Measurements from ENCODE around the gene MYO3B. TPM values are rescaled to one million over a fixed set of nuclear protein-coding genes. Genes with fewer than 3 reads are reported as not detected.
"Not testable (repeated sequence)": the region's sequence is repeated elsewhere in the genome, so short reads cannot be mapped to it uniquely, and the experiment has no call there.

The MYO3B gene
- total and polyA plus RNA-seq, 2 donors from 2014 or later = 3.5 to 6.4 TPM

DNA sequence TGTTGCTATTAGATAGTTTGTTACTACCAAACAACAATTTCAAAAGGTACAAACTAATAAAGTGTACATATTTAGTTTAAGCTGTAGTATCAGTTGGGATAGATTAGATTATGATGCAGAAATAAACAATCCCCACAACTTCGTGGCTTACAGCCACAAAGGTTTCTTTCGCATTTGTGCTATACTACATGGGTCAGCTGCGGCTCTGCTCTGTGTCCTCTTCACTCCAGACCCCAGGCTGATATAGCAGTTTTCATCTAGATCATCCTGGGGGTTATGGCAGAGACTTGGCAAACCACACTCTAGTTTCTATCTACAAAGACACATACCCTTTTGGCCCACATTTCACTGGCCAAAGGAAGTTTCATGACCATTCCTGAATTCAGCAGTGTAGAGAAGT lies 429.2 kb downstream of the MYO3B start:
- intact Hi-C loops (cut with DNase I) = no loop called here
- no peaks in the 10 kb centered on the region for H3K27me3 ChIP-seq (ENCODE audit: control insufficient read depth, insufficient read depth, low read length)
- H3K9ac ChIP-seq (ENCODE audit: low read length in 3 of 3) = no peak overlapping the region
- TF ChIP-seq CTCF (IDR thresholded peaks at IDR 0.05; ENCODE audit: borderline replicate concordance, extremely low read depth, insufficient read depth) = no peak
- H3K4me1 ChIP-seq (ENCODE audit: control insufficient read depth in 2 of 3, insufficient read depth in 2 of 3, low read depth in 1 of 3, low read length in 3 of 3) = no peaks in the 10 kb centered on the region
- no peak overlapping the region for H3K27ac ChIP-seq (ENCODE audit: low read depth in 2 of 2, low read length in 2 of 2)
- DNase-seq = no peak
- H3K36me3 ChIP-seq (ENCODE audit: control insufficient read depth in 2 of 3, insufficient read depth in 3 of 3, low read length in 3 of 3) = no peaks in the 10 kb centered on the region
- FAIRE-seq = no peak
- no peaks in the 10 kb centered on the region for H3K9me3 ChIP-seq (ENCODE audit: control insufficient read depth in 2 of 3, insufficient read depth in 1 of 3, low read length in 3 of 3)
- no peak overlapping the region for H3K4me3 ChIP-seq (ENCODE audit: low read length in 3 of 3)

- Histone ChIP-seq H3K4me1 (ENCODE audit: control insufficient read depth in 2 of 3, insufficient read depth in 2 of 3, low read depth in 1 of 3, low read length in 3 of 3) (no peaks in the 10 kb centered on the region), H3K27me3 (ENCODE audit: control insufficient read depth, insufficient read depth, low read length) (no peaks in the 10 kb centered on the region), H3K36me3 (ENCODE audit: control insufficient read depth in 2 of 3, insufficient read depth in 3 of 3, low read length in 3 of 3) (no peaks in the 10 kb centered on the region), H3K9ac (ENCODE audit: low read length in 3 of 3) (no peak overlapping the region), H3K4me3 (ENCODE audit: low read length in 3 of 3) (no peak overlapping the region), H3K27ac (ENCODE audit: low read depth in 2 of 2, low read length in 2 of 2) (no peak overlapping the region), H3K9me3 (ENCODE audit: control insufficient read depth in 2 of 3, insufficient read depth in 1 of 3, low read length in 3 of 3) (no peaks in the 10 kb centered on the region)
- intact Hi-C loops (cut with DNase I) = no loop called here
- FAIRE-seq (no peak), DNase-seq (no peak)
- no peak for TF ChIP-seq CTCF (IDR thresholded peaks at IDR 0.05; ENCODE audit: borderline replicate concordance, extremely low read depth, insufficient read depth)
Measured at GRCh38 chr2:170610615-170611014, 432.7 kb downstream of the MYO3B start.

DNA sequence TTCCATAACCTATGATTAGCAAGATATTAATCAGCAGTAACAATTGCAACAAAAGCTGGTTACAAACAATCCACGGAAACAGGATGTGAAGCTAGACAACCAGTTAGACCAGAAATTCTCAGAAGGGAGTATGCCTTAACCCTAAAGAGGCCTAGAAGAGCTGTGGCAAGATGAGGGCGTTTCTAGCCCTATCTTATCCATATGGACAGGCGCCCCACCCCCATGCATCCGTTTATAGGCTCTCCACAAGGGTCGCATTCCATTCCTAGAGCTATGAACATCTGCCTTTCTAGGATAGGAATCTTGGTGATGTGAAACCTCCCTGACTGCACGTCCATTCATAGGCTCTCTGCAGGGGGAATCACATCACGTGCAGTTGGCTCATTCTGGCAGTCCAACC lies 441.0 kb downstream of the MYO3B start:
- H3K27me3 ChIP-seq (ENCODE audit: control insufficient read depth, insufficient read depth, low read length); FAIRE-seq; DNase-seq; H3K9me3 ChIP-seq (ENCODE audit: control insufficient read depth in 2 of 3, insufficient read depth in 1 of 3, low read length in 3 of 3); H3K4me3 ChIP-seq (ENCODE audit: low read length in 3 of 3); H3K36me3 ChIP-seq (ENCODE audit: control insufficient read depth in 2 of 3, insufficient read depth in 3 of 3, low read length in 3 of 3); H3K4me1 ChIP-seq (ENCODE audit: control insufficient read depth in 2 of 3, insufficient read depth in 2 of 3, low read depth in 1 of 3, low read length in 3 of 3); H3K27ac ChIP-seq (ENCODE audit: low read depth in 2 of 2, low read length in 2 of 2); intact Hi-C loops (cut with DNase I); H3K9ac ChIP-seq (ENCODE audit: low read length in 3 of 3): not testable (repeated sequence)

- FAIRE-seq; intact Hi-C loops (cut with DNase I): not testable (repeated sequence)
Measured at GRCh38 chr2:170635094-170635493, 457.1 kb downstream of the MYO3B start.

GRCh38 chr2:170639635-170640034 lies 461.7 kb downstream of the MYO3B start:
- intact Hi-C loops (cut with DNase I) = no loop called here
- no peak for TF ChIP-seq CTCF (IDR thresholded peaks at IDR 0.05; ENCODE audit: borderline replicate concordance, extremely low read depth, insufficient read depth)

More at GRCh38 chr2:170635094-170635493, 457.1 kb downstream of the MYO3B start:
- H3K4me3 ChIP-seq (ENCODE audit: low read length in 3 of 3); H3K9me3 ChIP-seq (ENCODE audit: control insufficient read depth in 2 of 3, insufficient read depth in 1 of 3, low read length in 3 of 3); H3K27ac ChIP-seq (ENCODE audit: low read depth in 2 of 2, low read length in 2 of 2); H3K27me3 ChIP-seq (ENCODE audit: control insufficient read depth, insufficient read depth, low read length); DNase-seq; H3K9ac ChIP-seq (ENCODE audit: low read length in 3 of 3); H3K36me3 ChIP-seq (ENCODE audit: control insufficient read depth in 2 of 3, insufficient read depth in 3 of 3, low read length in 3 of 3); H3K4me1 ChIP-seq (ENCODE audit: control insufficient read depth in 2 of 3, insufficient read depth in 2 of 3, low read depth in 1 of 3, low read length in 3 of 3): not testable (repeated sequence)

More at GRCh38 chr2:170639635-170640034, 461.7 kb downstream of the MYO3B start:
- no peaks in the 10 kb centered on the region for H3K36me3 ChIP-seq (ENCODE audit: control insufficient read depth in 2 of 3, insufficient read depth in 3 of 3, low read length in 3 of 3)
- no peak overlapping the region for H3K4me3 ChIP-seq (ENCODE audit: low read length in 3 of 3)
- no peak overlapping the region for H3K27ac ChIP-seq (ENCODE audit: low read depth in 2 of 2, low read length in 2 of 2)
- no peaks in the 10 kb centered on the region for H3K4me1 ChIP-seq (ENCODE audit: control insufficient read depth in 2 of 3, insufficient read depth in 2 of 3, low read depth in 1 of 3, low read length in 3 of 3)
- no peak overlapping the region for H3K9ac ChIP-seq (ENCODE audit: low read length in 3 of 3)
- DNase-seq (no peak), FAIRE-seq (no peak)
- no peaks in the 10 kb centered on the region for H3K9me3 ChIP-seq (ENCODE audit: control insufficient read depth in 2 of 3, insufficient read depth in 1 of 3, low read length in 3 of 3)
- no peaks in the 10 kb centered on the region for H3K27me3 ChIP-seq (ENCODE audit: control insufficient read depth, insufficient read depth, low read length)
